Fibroblast of peridontal ligament (primary cell): ENCODE results near the gene WWOX.
"Not testable (repeated sequence)": the region's sequence is repeated elsewhere in the genome, so short reads cannot be mapped to it uniquely, and the experiment has no call there.

Experiments used
- DNase-seq: peaks from one replicate; pipeline ENCODE4 v3.0.0-alpha.2; 2010; ENCODE audit errors: extremely low read depth

Gene WWOX

GRCh38 chr16:79013930-79014660, 914.6 kb downstream of the WWOX start:
- DNase-seq: no peak

DNA sequence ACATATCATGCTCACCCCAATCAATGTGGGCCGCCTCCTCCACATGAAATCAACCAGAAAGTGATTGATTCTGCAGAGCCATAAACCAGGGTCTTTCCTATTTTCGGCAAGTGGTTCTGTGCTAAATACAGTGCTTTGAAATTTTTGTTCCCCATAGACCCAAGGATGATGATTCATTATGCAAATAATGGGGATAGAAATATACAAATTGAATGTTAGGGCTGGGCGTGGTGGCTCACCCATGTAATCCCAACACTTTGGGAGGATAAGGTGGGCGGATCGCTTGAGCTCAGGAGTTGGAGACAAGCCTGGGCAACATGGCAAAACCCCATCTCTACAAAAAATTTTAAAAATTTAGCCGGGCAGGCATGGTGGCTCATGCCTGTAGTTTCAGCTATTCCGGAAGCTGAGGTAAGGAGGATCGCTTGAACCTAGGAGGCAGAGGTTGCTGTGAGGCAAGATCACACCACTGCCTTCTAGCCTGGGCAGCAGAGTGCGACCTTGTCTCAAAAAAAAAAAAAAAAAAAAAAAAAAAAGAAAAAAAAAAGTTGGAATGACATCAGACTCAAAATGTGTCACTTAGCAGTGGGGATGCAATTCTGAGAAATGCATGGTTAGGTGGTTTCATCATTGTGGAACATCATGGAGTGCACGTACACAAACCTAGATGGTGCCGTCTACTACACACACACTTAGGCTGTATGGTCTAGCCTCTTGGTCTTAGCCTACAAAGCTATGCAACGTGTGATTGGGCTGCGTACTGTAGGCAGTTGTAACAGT, 919.4 kb downstream of the WWOX start:
- DNase-seq: no peak

DNA sequence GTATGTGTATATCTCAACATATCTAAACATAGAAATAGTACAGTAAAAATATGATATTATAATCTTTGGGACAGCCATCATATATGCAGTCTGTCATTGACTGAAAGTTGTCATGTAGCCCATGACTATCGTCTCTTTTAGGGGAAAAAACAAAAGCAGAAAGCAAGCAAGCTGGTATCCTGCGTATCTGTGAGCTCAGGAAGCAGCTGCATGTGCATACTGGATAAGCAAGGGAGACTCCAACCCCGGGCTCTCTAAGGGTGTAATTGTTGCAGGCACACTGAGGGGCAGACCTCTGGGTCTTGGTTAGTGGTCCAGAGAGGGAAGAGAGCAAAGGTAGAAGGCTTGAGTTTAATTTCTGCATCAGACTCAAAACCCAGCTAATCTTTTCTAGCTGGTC, 920.0 kb downstream of the WWOX start:
- no peak for DNase-seq

DNA sequence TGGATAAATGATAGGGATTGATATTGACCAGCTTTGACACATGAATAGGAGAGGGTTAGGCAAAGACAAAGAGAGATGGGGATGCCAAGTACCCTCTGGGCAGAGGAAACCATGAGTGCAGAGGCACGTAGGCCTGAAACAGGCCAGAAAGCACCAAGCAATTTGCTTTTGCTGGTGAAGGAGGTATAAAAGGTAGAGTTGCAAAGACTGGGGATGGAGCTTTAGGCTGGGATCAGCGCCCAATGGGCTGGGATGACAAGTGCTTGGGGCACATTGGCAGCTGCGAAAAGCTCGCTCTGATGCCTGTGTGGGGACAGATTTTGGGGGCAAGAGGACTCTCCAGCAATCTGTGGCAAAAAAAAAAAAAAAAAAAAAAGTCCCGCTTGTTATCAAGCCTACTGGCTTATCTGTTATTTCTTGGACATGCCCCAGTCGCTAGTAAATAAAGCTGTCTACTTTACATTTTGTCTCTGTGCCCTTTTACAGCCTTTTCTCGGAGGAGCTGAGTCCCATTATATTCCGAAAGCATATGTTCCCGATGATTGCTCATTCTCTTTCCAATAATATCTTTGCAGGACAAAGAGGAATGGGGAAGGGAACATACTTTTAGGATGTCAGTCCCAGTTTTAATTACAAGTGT, 922.7 kb downstream of the WWOX start:
- no peak for DNase-seq

GRCh38 chr16:79026117-79026516, 926.7 kb downstream of the WWOX start:
- DNase-seq: no peak

GRCh38 chr16:79036541-79036940, 937.1 kb downstream of the WWOX start:
- DNase-seq: no peak

DNA sequence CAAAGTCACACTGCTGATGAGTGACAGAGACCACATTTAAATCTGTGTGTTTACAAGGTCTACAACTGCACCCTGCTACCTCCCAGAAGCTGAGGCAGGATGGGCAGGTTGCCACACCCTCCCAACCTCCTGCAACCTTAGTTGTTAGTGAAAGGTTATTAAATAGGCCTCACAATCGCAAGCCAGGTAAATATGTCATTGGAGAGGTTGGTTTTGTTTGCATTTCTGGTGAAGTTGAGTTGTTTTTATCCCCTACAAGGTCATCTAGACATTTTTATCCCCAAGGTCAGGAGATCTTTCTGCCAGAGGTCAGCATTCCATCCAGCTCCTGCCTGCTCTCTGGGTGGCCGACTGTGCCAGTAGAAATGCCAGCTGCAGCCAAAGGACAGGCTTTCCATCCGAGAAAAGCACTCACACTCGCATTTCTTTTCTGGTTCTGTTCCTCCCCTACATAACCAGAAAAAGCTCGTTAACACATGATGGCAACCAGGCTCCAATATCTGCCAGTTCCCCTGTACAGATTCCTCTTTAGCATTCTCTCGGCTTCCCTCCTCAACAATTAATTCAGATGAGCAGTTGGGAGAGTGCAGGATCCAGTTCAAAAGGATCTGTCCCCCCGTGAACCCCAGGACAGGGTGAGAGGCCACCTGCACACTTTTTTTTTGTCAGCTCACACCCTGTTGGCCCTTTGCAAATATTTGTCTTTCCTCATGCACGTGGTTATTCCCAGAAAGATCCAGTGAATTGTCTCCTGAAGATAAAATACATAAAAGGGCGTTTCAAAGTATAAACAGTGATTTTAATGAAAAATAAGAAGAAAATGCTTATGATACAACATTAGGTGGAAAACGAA, 938.3 kb downstream of the WWOX start:
- no peak for DNase-seq

DNA sequence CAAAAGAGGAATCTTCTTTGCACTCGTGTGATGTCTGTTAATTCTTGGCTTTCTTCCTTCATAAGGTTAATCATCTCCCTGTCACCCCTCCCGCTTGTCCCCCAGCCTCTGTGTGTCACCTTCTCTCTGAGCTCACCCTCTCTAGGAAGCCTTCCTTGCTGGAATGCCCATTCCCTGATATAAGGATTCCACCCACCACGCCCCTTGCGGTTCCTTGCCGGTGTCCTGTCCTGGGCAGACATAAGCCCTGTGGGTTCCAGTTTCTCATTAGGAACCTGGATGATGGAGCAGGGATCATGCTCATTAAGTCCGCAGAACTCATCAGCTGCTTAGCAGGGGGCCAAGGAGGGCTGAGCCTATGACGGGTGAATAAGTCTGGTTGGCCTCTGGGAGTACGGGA, 941.8 kb downstream of the WWOX start:
- no peak for DNase-seq

GRCh38 chr16:79042141-79042540, 942.7 kb downstream of the WWOX start:
- DNase-seq: no peak

DNA sequence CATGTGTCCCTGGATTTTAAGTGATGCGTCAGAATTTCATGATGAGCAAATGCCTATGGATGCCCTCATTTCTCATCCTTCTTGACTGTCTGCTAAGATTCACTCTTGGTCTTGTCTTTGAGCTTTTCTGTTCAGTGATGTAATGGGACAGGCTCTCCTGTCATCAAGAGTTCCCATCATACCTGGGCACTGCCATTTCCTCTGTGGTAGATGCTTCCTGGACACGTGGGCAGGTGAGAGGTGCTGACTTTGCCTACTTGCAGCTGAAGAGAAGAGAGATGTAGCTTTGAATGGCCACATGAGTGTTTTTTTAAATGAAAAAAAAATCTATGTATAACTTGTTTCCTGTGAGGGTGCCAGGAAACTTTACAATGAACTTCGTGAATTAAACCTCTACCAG, 943.4 kb downstream of the WWOX start:
- no peak for DNase-seq

DNA sequence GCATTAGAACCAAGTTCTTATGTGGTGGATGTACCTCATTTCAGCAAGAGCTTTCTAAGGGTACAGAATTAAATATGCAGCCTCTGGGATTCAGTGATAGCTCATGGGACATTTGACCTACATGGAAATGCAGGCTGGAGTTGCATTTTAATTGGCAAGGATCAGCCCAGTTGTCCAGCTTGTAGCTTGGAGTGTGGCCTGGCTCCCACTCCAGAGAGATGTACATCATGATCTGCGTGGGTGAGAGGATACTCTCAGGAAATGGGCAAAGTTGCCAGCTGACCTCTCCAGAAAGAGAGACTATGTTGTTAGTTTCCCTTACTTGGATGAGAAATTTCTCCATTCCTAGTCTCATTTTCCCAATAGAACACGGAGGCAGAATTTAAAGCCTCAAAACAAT, 945.7 kb downstream of the WWOX start:
- DNase-seq: no peak

DNA sequence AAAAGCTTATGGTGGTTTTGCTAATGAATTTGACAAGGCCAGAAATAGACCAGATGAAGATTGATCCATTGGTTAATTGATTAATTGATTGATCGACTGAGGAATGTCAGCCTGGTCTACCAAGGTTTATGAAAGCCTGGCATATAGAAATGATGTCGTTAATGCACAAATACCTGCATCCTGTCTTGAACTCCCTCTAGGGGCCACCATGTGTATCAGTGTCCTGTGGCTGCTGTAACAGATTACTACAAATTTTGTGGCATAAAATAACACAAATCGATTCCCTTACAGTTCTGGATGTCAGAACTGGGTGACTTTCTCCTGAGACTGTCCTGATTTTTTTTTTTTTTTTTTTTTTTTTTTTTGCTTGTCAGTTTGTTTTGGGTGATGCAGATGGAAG, 947.9 kb downstream of the WWOX start:
- no peak for DNase-seq

DNA sequence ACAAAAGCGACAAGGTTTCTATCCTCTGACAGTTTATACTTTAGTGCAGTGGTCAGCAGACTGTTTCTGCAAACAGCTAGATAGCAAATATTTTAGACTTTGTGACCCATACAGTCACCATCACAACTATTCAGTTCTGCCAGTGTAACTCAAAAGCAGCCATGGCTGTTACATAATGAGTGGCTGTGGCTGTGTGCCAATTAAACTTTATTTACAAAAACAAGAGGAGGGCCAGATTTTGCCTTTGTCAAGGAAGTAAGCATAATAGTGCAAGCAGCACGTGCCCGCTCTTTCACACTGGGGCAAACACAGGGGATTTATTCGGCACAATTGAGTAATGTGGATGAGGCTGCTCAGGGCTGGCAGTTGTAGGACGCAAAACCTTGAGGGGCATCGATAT, 949.6 kb downstream of the WWOX start:
- DNase-seq: no peak

DNA sequence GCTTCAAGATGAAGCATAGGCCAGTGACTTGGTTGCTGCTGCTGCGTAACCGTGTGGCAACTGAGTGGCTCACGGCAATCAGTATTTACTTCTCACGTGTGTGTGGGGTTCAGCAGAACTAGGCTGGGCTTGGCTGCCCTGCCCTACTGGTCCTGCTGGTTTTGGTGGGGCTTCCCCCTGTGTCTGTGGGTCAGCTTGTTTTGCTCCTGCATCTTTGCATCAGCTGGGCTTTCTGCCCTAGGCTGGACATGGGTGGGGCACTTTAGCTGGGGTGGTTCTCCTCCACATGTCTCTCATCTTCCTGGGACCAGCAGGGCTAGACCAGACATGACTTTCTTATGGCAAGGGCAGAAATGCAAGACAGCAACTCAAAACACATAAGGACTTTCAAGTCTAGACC, 950.6 kb downstream of the WWOX start:
- no peak for DNase-seq

GRCh38 chr16:79051313-79051712, 951.9 kb downstream of the WWOX start:
- no peak for DNase-seq

GRCh38 chr16:79052198-79052597, 952.7 kb downstream of the WWOX start:
- DNase-seq: not testable (repeated sequence)

- DNase-seq: no peak
These were observed 954.1 kb downstream of the WWOX start for GRCh38 chr16:79053577-79053976.

- DNase-seq: no peak
These were observed 954.9 kb downstream of the WWOX start for GRCh38 chr16:79054211-79054984.

DNA sequence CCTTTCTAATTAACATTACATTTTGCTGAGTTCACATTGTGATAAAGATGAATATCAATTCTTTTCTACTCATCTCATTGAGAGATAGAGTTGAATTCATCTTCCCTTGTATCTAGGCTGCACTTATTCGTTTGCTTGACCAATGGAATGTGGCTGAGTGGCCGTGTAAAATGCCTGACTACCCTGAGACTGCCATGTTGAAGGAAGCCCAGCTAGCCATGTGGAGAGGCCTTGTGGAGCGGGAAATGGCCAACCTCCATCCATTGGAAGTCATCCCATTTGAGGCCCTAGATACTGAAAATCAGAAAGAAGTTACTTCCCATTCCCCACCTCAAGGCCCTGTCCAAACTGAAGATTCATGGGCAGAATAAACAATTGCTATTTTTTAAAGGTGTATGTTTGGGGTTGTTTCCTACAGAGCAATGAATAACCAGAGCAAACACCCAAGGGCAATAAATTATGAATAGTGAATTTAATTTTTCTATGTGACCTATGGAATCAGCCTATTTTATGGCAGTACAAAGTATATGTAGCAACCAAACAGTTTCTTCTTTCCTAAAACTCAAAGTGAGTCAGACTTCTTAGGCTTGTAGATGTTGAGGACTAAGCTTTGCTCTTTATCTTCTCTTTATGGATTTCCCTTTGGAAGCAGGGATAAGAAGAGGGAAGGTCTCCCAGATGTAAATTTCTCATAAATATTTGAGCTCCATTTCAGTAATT, 956.0 kb downstream of the WWOX start:
- no peak for DNase-seq

DNA sequence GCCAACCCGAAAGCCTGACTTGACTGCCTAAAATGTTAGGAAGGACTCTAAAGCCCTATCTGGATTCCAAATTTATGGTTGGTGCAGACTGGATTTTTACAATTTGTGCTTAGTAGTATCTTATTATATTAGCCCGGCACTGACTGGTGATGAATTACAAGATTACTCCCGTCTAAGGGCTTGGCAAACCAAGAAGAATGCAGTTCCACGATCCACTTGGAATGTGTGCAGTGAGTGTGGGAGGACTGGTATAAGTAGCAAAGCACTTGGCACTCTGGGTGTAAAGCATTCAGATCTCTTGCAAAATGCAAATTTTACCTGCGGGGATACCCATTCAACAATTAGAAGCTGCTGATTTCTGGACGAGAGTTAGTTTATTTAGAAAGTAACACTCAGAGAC, 961.7 kb downstream of the WWOX start:
- DNase-seq: no peak

GRCh38 chr16:79062336-79062735, 962.9 kb downstream of the WWOX start:
- no peak for DNase-seq
